ENCODE results near the gene SEL1L2.
A peak's percentile ranks its signal among the peaks of the same experiment; 100 is the strongest.

SEL1L2 gene

DNA sequence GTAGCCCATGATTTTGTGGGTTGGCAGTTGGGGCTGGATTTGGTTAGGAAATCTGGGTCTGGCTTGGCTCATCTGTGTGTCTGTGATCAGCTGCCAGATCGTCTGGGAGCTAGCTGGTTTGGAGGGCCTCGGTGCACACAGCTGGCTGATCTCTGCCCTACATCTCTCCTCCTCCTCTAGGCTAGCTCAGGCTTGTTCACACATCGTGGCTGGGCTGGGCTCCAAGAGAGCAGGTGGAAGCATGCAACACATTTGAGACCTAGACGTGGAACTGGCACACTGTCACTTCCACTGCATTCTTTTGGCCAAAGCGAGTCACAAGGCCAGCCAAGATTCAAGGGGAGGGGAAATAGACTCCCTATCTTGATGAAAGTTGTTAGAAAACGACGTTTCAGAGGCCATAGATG is 189.7 kb downstream of the SEL1L2 start:
- TF ChIP-seq, protein P1, sequence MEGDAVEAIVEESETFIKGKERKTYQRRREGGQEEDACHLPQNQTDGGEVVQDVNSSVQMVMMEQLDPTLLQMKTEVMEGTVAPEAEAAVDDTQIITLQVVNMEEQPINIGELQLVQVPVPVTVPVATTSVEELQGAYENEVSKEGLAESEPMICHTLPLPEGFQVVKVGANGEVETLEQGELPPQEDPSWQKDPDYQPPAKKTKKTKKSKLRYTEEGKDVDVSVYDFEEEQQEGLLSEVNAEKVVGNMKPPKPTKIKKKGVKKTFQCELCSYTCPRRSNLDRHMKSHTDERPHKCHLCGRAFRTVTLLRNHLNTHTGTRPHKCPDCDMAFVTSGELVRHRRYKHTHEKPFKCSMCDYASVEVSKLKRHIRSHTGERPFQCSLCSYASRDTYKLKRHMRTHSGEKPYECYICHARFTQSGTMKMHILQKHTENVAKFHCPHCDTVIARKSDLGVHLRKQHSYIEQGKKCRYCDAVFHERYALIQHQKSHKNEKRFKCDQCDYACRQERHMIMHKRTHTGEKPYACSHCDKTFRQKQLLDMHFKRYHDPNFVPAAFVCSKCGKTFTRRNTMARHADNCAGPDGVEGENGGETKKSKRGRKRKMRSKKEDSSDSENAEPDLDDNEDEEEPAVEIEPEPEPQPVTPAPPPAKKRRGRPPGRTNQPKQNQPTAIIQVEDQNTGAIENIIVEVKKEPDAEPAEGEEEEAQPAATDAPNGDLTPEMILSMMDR (IDR thresholded peaks at IDR 0.05; ENCODE audit: poor library complexity, severe bottlenecking), result no peak
- no peak overlapping the region for H3K4me3 ChIP-seq (ENCODE audit: severe bottlenecking)
- H3K27ac ChIP-seq (ENCODE audit: poor library complexity, severe bottlenecking), result peak overlapping the region; percentile 60
- H3K36me3 ChIP-seq (ENCODE audit: low read depth), result peaks cover 85% of the 10 kb centered on the region
- ATAC-seq (ENCODE audit: low read depth) (peak; percentile 100), DNase-seq (ENCODE audit: low spot score) (peak; percentile 91)
- no peaks in the 10 kb centered on the region for H3K27me3 ChIP-seq (ENCODE audit: insufficient read depth, poor library complexity, severe bottlenecking)
- H3K9me3 ChIP-seq (ENCODE audit: severe bottlenecking), result no peaks in the 10 kb centered on the region
- H3K4me1 ChIP-seq (ENCODE audit: insufficient read depth, poor library complexity, severe bottlenecking), result peaks cover 15% of the 10 kb centered on the region

DNA sequence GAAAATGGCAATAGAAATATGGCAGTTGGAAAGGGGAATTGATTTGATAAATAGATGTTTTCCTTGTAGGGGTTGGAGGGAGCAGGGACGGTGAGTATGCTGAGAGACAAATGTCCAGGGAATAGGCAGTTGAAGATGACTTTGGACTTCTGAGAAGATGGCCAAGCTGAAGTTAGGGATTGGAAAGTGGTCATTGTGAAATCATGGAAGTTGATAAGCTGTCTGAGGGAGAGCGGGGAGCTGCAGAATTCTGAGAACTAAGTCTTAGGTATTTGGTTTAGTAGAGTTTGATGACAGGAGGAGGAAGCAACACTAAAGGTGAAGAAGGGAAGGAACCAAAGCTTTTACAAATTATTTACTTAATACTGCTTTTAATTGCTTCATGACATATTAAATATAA is 190.4 kb downstream of the SEL1L2 start:
- H3K27me3 ChIP-seq (ENCODE audit: insufficient read depth, poor library complexity, severe bottlenecking), result no peaks in the 10 kb centered on the region
- H3K4me1 ChIP-seq (ENCODE audit: insufficient read depth, poor library complexity, severe bottlenecking), result peaks cover 15% of the 10 kb centered on the region
- peaks cover 86% of the 10 kb centered on the region for H3K36me3 ChIP-seq (ENCODE audit: low read depth)
- H3K9me3 ChIP-seq (ENCODE audit: severe bottlenecking), result no peaks in the 10 kb centered on the region
- H3K4me3 ChIP-seq (ENCODE audit: severe bottlenecking), result no peak overlapping the region
- ATAC-seq (ENCODE audit: low read depth), result no peak
- TF ChIP-seq, protein P1 (IDR thresholded peaks at IDR 0.05; ENCODE audit: poor library complexity, severe bottlenecking), result no peak
- peak overlapping the region; percentile 60 for H3K27ac ChIP-seq (ENCODE audit: poor library complexity, severe bottlenecking)
- DNase-seq (ENCODE audit: low spot score), result no peak

Data from RWPE2 (cell line).